ENCODE measurements around the gene MED13L. TPM values are rescaled to one million over a fixed set of nuclear protein-coding genes. Genes with fewer than 3 reads are reported as not detected.

The MED13L gene
- total RNA-seq, 2 experiments from 2014 or later: 203 to 208 TPM

GRCh38 chr12:115914122-115914521 lies 363.4 kb downstream of the MED13L start:
- Histone ChIP-seq H3K27me3 (ENCODE audit: control insufficient read depth in 1 of 2, insufficient read depth in 2 of 2, low read length in 2 of 2) (peaks cover 13 to 39% of the 10 kb centered on the region in 2 experiments), H3K9me3 (ENCODE audit: control insufficient read depth in 1 of 2, insufficient read depth in 1 of 2, low read length in 2 of 2) (no peaks in the 10 kb centered on the region), H3K36me3 (ENCODE audit: insufficient read depth, low read length) (no peaks in the 10 kb centered on the region), H3K4me3 (ENCODE audit: low read length) (no peak overlapping the region), H3K4me1 (ENCODE audit: insufficient read depth, low read length) (peaks cover 5% of the 10 kb centered on the region), H3K27ac (ENCODE audit: low read depth in 1 of 2, low read length in 2 of 2) (no peak overlapping the region)
- Mint-ChIP-seq H3K4me1 (ENCODE audit: low read depth) (no peaks in the 10 kb centered on the region), H3K27me3 (peaks cover 75% of the 10 kb centered on the region), H3K9me3 (no peaks in the 10 kb centered on the region), H3K4me3 (no peak overlapping the region), H3K27ac (no peak overlapping the region), H3K36me3 (ENCODE audit: low read depth) (no peaks in the 10 kb centered on the region)
- no peak for DNase-seq
- TF ChIP-seq CTCF (IDR thresholded peaks at IDR 0.05): no peak
- ATAC-seq (ENCODE audit: poor library complexity): no peak
- CTCF ChIA-PET: no interaction called here
- intact Hi-C loops (cut with DNase I, micrococcal nuclease): no loop called here
- POLR2A ChIA-PET: no interaction called here

GRCh38 chr12:115912440-115912839 lies 365.1 kb downstream of the MED13L start:
- intact Hi-C loops (cut with DNase I, micrococcal nuclease): no loop called here
- H3K4me1 Mint-ChIP-seq (ENCODE audit: low read depth): no peaks in the 10 kb centered on the region
- peaks cover 58% of the 10 kb centered on the region for H3K27me3 Mint-ChIP-seq
- Histone ChIP-seq H3K27ac (ENCODE audit: low read depth in 1 of 2, low read length in 2 of 2) (no peak overlapping the region), H3K27me3 (ENCODE audit: control insufficient read depth in 1 of 2, insufficient read depth in 2 of 2, low read length in 2 of 2) (peaks cover 13 to 32% of the 10 kb centered on the region in 2 experiments), H3K36me3 (ENCODE audit: insufficient read depth, low read length) (no peaks in the 10 kb centered on the region), H3K9me3 (ENCODE audit: control insufficient read depth in 1 of 2, insufficient read depth in 1 of 2, low read length in 2 of 2) (no peaks in the 10 kb centered on the region), H3K4me3 (ENCODE audit: low read length) (no peak overlapping the region), H3K4me1 (ENCODE audit: insufficient read depth, low read length) (peaks cover 5% of the 10 kb centered on the region)
- H3K9me3 Mint-ChIP-seq: no peaks in the 10 kb centered on the region
- POLR2A ChIA-PET: no interaction called here
- no peak overlapping the region for H3K27ac Mint-ChIP-seq
- CTCF ChIA-PET: no interaction called here
- ATAC-seq (ENCODE audit: poor library complexity): no peak
- no peak for DNase-seq
- H3K4me3 Mint-ChIP-seq: no peak overlapping the region
- H3K36me3 Mint-ChIP-seq (ENCODE audit: low read depth): no peaks in the 10 kb centered on the region
- no peak for TF ChIP-seq CTCF (IDR thresholded peaks at IDR 0.05)

GRCh38 chr12:115911360-115911759 lies 366.1 kb downstream of the MED13L start:
- H3K9me3 Mint-ChIP-seq: no peaks in the 10 kb centered on the region
- Histone ChIP-seq H3K36me3 (ENCODE audit: insufficient read depth, low read length) (no peaks in the 10 kb centered on the region), H3K27ac (ENCODE audit: low read depth in 1 of 2, low read length in 2 of 2) (no peak overlapping the region), H3K9me3 (ENCODE audit: control insufficient read depth in 1 of 2, insufficient read depth in 1 of 2, low read length in 2 of 2) (no peaks in the 10 kb centered on the region), H3K27me3 (ENCODE audit: control insufficient read depth in 1 of 2, insufficient read depth in 2 of 2, low read length in 2 of 2) (peaks cover 12 to 23% of the 10 kb centered on the region in 2 experiments), H3K4me1 (ENCODE audit: insufficient read depth, low read length) (no peaks in the 10 kb centered on the region), H3K4me3 (ENCODE audit: low read length) (no peak overlapping the region)
- no peak overlapping the region for H3K4me3 Mint-ChIP-seq
- H3K4me1 Mint-ChIP-seq (ENCODE audit: low read depth): no peaks in the 10 kb centered on the region
- ATAC-seq (ENCODE audit: poor library complexity) (no peak), DNase-seq (no peak)
- TF ChIP-seq CTCF (IDR thresholded peaks at IDR 0.05): no peak
- no peak overlapping the region for H3K27ac Mint-ChIP-seq
- H3K27me3 Mint-ChIP-seq: peaks cover 55% of the 10 kb centered on the region
- no peaks in the 10 kb centered on the region for H3K36me3 Mint-ChIP-seq (ENCODE audit: low read depth)
- ChIA-PET CTCF (no interaction called here), POLR2A (no interaction called here)
- intact Hi-C loops (cut with DNase I, micrococcal nuclease): no loop called here
